HG02885 (cell line): ENCODE results near the gene TRIM68.

ENCODE experiments used
- ATAC-seq: cut with Tn5 transposase; IDR thresholded peaks from one replicate; pipeline ENCODE4 v1.9.1; 2021; ENCODE audit warnings: mild to moderate bottlenecking; ENCODE audit not compliant: unreplicated experiment, poor library complexity

Gene TRIM68

GRCh38 chr11:4607096-4607495 lies 935 bp downstream of the TRIM68 start:
- ATAC-seq = no peak

DNA sequence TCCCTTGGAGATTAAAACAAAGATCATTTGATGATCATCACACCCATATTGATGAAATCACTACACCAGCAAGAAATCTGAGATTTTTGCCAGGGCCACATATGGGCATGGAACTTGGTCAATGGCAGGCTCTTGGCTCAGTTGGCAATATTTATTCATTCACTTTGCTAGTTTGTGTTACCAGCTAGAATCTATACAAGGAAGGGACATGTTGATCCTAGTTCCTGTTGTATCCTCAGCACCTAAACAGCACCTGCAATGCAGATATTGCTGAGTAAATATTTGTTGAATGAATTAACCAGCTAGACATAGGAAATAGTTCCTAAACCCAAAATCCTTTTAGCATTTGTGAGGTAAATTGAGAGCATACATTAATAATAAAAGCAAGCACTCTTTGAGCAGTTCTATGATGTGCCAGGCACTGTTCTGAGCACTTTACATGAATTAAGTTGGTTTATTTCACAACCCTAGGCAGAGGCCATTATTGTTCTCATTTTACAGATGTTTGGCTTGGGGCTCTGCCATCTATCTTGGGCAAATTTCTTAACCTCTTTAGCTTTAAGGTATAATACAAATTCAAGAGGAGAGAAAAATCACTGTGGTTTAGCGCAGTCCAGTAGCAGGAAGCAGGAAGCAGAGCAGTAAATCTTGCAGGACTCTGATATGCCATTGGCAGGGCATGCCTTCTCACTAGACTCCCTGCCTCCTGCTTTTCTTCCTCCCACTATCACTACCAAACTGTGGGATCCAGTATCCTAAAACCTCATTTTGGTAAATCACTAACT lies 1.6 kb downstream of the TRIM68 start:
- ATAC-seq = no peak

DNA sequence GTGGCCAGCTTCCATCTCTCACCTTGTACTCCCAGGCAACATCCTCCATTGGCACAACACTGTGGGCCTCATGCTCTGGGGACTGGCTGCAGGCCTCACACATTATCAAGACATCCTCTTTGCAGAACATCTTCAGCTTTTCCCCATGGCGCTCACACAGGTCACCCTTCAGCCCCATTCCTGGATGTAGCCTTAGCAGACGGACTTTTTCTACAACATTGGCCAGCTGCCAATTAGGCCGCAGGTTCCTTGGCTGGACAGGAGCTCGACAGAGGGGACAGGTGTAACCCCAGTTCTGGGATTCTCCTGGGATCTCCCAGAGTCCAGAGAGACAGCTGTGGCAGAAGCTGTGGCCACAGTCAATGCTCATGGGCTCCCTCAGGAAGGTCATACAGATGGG lies 3.0 kb downstream of the TRIM68 start:
- no peak for ATAC-seq

GRCh38 chr11:4593739-4594138 lies 14.3 kb downstream of the TRIM68 start, which contains the start of gene OR52I1:
Gene OR52I1, plus strand, starts transcription at chr11:4594039. Its CDS starts 0 bp downstream, at chr11:4594039.
- no peak for ATAC-seq

DNA sequence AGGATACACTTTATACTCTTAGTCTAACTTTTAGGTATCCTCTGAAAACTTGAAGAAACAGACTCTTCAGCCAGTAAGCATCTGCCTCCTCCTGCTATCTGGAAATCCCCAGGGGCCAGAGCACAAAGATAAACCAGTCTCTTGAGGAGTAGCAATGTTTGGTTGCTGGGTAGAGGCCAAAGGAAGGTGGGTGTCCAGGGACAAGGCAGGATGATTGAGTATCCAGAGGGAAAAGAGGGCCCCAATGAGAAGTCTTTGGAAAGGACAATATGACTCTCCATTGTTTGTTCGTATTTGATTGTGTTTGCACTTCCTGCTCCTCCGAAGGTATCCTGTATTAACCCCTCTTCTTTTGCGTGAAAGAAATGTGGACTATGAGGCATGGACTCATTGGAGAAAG lies 19.0 kb downstream of the TRIM68 start:
- ATAC-seq = no peak

DNA sequence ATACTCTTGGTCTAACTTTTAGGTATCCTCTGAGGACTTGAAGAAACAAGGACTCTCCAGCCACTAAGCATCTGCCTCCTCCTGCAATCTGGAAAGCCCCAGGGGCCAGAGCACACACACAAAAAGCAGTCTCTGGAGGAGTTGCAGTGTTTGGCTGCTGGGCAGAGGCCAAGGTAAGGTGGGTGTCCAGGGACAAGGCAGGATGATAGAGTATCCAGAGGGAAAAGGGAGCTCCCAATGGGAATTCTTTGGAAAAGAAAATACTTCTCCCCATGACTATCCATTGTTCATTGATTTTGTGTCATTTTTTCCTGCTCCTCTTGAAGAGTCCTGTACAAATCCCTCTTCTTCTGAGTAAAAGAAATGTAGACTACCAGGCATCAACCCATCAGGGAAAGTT lies 26.6 kb downstream of the TRIM68 start, which contains the start of gene OR52I2:
OR52I2 (plus strand) TSS at position 301 of the 400 bp plus-strand sequence.
- no peak for ATAC-seq

GRCh38 chr11:4580124-4580523 lies 27.9 kb downstream of the TRIM68 start:
- ATAC-seq = no peak

- no peak for ATAC-seq
Measured at GRCh38 chr11:4578624-4579023, 29.4 kb downstream of the TRIM68 start.

DNA sequence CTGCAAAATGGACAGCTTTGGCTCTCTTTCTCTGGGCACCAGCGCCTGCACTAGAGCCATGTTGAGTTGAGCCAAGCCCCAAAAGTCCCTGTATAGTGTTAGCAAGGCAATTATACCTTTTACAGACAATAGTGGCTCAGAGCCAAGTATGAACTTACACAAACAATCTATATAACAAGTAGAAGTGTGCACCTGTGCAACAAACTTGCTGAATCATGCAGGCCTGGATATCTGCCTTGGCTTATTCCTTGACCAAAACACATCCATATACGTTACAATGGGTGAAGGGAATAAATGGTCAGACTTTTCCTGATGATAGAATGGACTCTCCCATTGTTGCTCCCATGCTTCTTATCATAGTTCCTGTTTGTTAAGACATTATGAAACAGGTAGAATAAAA lies 30.3 kb downstream of the TRIM68 start:
- no peak for ATAC-seq

DNA sequence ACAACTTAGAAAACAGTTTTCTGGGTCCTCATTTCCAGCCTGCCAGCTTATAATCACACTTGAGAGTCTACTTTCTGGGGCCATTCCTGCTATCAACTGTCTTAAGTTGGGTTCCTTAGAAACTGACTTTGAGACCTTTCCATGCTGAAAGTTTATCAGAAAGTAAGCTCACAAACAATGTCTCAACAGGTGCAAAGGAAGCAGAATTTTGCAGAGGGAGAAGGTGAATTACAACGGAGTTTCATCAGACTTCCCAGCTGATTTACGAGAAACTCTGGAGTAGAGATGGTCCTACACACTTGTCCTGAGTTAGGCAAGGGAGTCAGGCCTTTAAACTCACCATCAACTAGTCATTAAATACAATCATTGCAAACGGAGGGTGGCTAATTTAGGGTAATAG lies 31.2 kb downstream of the TRIM68 start:
- no peak for ATAC-seq

DNA sequence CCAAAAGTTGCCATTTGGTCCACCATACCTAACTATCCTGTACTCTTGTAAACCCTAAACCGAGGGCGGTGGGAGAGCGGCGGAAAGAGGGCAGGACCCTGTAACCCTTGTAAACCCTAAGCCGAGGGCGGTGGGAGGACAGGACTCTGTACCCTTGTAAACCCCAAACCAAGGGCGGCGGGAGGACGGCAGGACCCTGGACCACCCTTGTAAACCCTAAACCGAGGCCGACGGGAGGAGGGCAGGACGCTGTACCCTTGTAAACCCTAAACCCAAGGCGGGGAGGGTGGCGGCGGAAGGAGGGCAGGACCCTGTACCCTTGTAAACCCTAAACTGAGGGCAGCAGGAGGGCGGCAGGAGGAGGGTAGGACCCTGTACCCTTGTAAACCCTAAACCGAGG lies 39.0 kb downstream of the TRIM68 start:
- no peak for ATAC-seq

GRCh38 chr11:4565371-4565770 lies 42.7 kb downstream of the TRIM68 start:
- ATAC-seq = no peak

- no peak for ATAC-seq
Measured at GRCh38 chr11:4560467-4560866, 47.6 kb downstream of the TRIM68 start.

GRCh38 chr11:4559527-4560440 lies 48.2 kb downstream of the TRIM68 start:
- ATAC-seq = no peak

GRCh38 chr11:4551346-4551979 lies 56.6 kb downstream of the TRIM68 start:
- no peak for ATAC-seq
